ENCODE measurements around the gene MAPKAPK5.
"Not testable (repeated sequence)": the region's sequence is repeated elsewhere in the genome, so short reads cannot be mapped to it uniquely, and the experiment has no call there.

MAPKAPK5 gene

DNA sequence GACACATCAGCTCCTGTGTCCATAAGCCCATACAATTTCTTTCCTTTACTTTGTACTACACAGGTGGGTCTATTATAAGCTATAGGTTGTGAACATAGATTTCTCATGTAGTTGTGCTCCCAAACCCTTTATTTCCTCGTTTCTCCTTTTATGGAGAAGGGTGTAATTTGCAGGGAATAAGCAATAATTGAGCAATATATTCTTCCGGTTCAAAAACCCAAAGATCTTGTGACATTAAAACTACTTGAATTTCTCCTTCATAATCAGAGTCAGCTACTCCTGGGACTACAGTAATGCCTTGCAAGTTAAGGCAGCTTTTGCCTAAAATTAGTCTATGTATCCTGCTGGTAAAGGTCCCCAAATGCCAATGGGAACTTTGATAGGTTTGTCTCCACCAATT, 19.1 kb upstream of the MAPKAPK5 start:
- no peak overlapping the region for H3K9ac ChIP-seq (ENCODE audit: insufficient read length, low read depth)
- no peaks in the 10 kb centered on the region for H3K4me1 ChIP-seq (ENCODE audit: insufficient read depth, insufficient read length)
- TF ChIP-seq ZNF274 (IDR thresholded peaks at IDR 0.05; ENCODE audit: low read depth, low read length) = no peak
- TF ChIP-seq SUZ12 (IDR thresholded peaks at IDR 0.05; ENCODE audit: extremely low read depth, insufficient read depth, insufficient read length) = no peak
- no peak for TF ChIP-seq YY1 (IDR thresholded peaks at IDR 0.05; ENCODE audit: insufficient read depth, insufficient read length)

DNA sequence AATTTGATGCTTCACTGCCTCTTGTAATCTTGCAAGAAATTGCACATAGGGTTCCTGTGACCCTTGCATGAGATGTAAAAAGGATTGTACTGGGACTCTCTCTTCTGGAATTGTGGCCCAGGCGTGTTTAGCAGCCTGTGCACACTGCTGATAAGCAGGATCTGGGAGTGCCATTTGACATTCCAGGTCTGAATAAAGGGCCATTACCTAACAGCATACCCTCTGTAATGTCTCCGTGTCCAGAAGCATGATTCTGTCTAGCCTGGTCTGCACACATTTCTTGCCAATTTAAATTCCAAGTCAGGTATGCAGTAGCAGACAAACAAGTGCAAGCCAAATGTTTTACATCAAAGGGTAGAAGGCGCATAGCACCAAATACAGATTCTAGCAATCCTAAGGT, 18.1 kb upstream of the MAPKAPK5 start:
- no peak for DNase-seq (ENCODE audit: low read depth, low spot score)

More for the DNA sequence above, 19.1 kb upstream of the MAPKAPK5 start:
- Histone ChIP-seq H3K27me3 (ENCODE audit: insufficient read depth, insufficient read length) (no peaks in the 10 kb centered on the region), H3K4me3 (ENCODE audit: insufficient read length, low read depth) (no peak overlapping the region), H3K9me3 (ENCODE audit: insufficient read depth, low read length) (0 out of 2 replicates have a peak, but pooled peaks cover 9% of the 10 kb centered on the region), H3K36me3 (ENCODE audit: insufficient read depth, insufficient read length, low read length) (no peaks in the 10 kb centered on the region)
- no peak for DNase-seq (ENCODE audit: low read depth, low spot score)

DNA sequence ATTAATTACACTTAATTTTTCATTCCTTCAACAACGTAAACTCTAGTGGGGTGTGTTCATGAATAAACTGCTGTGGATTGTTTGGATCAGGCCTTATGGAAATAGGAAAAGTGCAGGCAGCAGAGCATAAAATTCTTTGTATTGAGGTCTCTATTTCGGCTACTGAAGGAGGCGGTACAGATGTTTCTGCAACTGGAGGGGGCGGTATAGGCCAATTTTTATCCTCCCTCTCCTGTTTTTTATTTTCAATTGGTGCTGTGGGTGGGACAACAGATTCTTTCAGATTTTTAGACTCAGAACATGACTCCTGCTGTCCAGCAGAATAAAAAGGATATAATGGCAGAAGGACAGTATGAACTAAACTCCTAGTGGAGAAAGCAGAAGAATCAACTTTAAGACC, 17.7 kb upstream of the MAPKAPK5 start:
- H3K4me3 ChIP-seq (ENCODE audit: insufficient read length, low read depth); H3K4me1 ChIP-seq (ENCODE audit: insufficient read depth, insufficient read length); H3K9me3 ChIP-seq (ENCODE audit: insufficient read depth, low read length); H3K9ac ChIP-seq (ENCODE audit: insufficient read length, low read depth); H3K27me3 ChIP-seq (ENCODE audit: insufficient read depth, insufficient read length); H3K36me3 ChIP-seq (ENCODE audit: insufficient read depth, insufficient read length, low read length); DNase-seq (ENCODE audit: low read depth, low spot score): not testable (repeated sequence)

More for the DNA sequence above, 18.1 kb upstream of the MAPKAPK5 start:
- Histone ChIP-seq H3K9ac (ENCODE audit: insufficient read length, low read depth) (no peak overlapping the region), H3K9me3 (ENCODE audit: insufficient read depth, low read length) (0 out of 2 replicates have a peak, but pooled peaks cover 9% of the 10 kb centered on the region), H3K4me1 (ENCODE audit: insufficient read depth, insufficient read length) (no peaks in the 10 kb centered on the region), H3K4me3 (ENCODE audit: insufficient read length, low read depth) (no peak overlapping the region), H3K36me3 (ENCODE audit: insufficient read depth, insufficient read length, low read length) (no peaks in the 10 kb centered on the region), H3K27me3 (ENCODE audit: insufficient read depth, insufficient read length) (no peaks in the 10 kb centered on the region)
- TF ChIP-seq ZNF274 (IDR thresholded peaks at IDR 0.05; ENCODE audit: low read depth, low read length) (no peak), YY1 (IDR thresholded peaks at IDR 0.05; ENCODE audit: insufficient read depth, insufficient read length) (no peak)

DNA sequence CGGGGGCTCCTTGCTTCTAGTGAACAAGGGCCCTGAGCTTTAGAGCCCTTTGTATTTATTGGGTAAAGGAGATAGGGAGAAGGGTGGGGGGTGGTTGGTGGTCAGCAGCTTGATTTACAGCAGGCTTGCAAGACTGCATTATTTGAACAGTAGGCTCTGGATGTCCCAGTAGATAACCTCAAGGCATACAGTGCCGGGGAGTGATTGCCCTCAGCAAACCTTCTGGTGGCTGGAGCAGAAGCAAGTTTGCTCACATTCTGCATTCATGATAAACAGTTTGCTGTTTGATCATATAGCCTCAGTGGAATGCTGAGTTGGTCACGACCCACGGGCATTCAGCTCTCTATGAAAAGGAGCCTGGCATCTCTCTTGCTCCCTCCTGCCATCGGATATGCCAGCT, 16.5 kb upstream of the MAPKAPK5 start:
- Histone ChIP-seq H3K4me1 (ENCODE audit: insufficient read depth, insufficient read length) (no peaks in the 10 kb centered on the region), H3K9me3 (ENCODE audit: insufficient read depth, low read length) (0 out of 2 replicates have a peak, but pooled peaks cover 9% of the 10 kb centered on the region), H3K4me3 (ENCODE audit: insufficient read length, low read depth) (no peak overlapping the region), H3K36me3 (ENCODE audit: insufficient read depth, insufficient read length, low read length) (no peaks in the 10 kb centered on the region), H3K9ac (ENCODE audit: insufficient read length, low read depth) (no peak overlapping the region), H3K27me3 (ENCODE audit: insufficient read depth, insufficient read length) (no peaks in the 10 kb centered on the region)
- TF ChIP-seq YY1 (IDR thresholded peaks at IDR 0.05; ENCODE audit: insufficient read depth, insufficient read length) = no peak
- no peak for TF ChIP-seq SUZ12 (IDR thresholded peaks at IDR 0.05; ENCODE audit: extremely low read depth, insufficient read depth, insufficient read length)
- TF ChIP-seq ZNF274 (IDR thresholded peaks at IDR 0.05; ENCODE audit: low read depth, low read length) = no peak
- DNase-seq (ENCODE audit: low read depth, low spot score) = no peak

DNA sequence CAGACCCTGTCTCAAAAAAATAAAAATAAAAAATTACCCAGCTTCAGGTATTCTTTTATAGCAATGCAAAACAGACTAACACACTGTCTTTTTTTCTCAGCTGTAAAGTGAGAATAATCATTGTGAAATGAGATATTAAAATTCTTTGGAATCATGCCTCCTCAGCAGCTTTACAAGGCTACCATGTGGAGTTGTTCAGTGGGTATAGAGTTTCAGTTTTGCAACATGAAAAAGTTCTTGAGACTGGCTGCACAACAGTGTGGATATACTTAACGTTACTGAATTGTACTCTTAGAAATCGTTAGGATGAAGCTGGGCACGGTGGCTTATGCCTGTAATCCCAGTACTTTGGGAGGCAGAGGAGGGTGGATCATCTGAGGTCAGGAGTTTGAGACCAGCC, 15.7 kb upstream of the MAPKAPK5 start:
- Histone ChIP-seq H3K9me3 (ENCODE audit: insufficient read depth, low read length) (0 out of 2 replicates have a peak, but pooled peaks cover 7% of the 10 kb centered on the region), H3K4me3 (ENCODE audit: insufficient read length, low read depth) (no peak overlapping the region), H3K36me3 (ENCODE audit: insufficient read depth, insufficient read length, low read length) (no peaks in the 10 kb centered on the region), H3K27me3 (ENCODE audit: insufficient read depth, insufficient read length) (no peaks in the 10 kb centered on the region), H3K9ac (ENCODE audit: insufficient read length, low read depth) (no peak overlapping the region), H3K4me1 (ENCODE audit: insufficient read depth, insufficient read length) (no peaks in the 10 kb centered on the region)
- DNase-seq (ENCODE audit: low read depth, low spot score) = no peak
- TF ChIP-seq YY1 (IDR thresholded peaks at IDR 0.05; ENCODE audit: insufficient read depth, insufficient read length) (no peak), SUZ12 (IDR thresholded peaks at IDR 0.05; ENCODE audit: extremely low read depth, insufficient read depth, insufficient read length) (no peak), ZNF274 (IDR thresholded peaks at IDR 0.05; ENCODE audit: low read depth, low read length) (no peak)

DNA sequence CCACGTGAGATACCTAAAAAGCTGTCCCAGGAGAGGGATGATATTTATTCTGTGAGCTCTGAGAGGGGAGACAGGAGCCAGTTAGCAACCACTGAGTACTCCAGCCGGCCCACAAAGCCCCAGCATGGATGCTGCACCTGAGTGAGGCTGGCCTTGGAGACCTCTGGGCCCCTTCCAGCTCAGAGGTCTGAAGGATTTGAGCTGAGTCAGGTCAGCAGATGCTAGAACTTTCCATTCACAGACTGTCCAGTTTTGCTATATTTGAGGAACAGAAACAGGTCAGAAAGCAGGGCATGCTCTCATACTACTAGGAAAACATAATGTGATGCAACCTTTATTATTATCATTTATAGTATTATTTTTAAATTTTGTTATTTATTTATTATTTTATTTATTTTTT, 15.0 kb upstream of the MAPKAPK5 start:
- Histone ChIP-seq H3K4me1 (ENCODE audit: insufficient read depth, insufficient read length) (no peaks in the 10 kb centered on the region), H3K9ac (ENCODE audit: insufficient read length, low read depth) (no peak overlapping the region), H3K27me3 (ENCODE audit: insufficient read depth, insufficient read length) (no peaks in the 10 kb centered on the region), H3K36me3 (ENCODE audit: insufficient read depth, insufficient read length, low read length) (no peaks in the 10 kb centered on the region), H3K9me3 (ENCODE audit: insufficient read depth, low read length) (0 out of 2 replicates have a peak, but pooled peaks cover under 1% of the 10 kb centered on the region), H3K4me3 (ENCODE audit: insufficient read length, low read depth) (no peak overlapping the region)
- no peak for DNase-seq (ENCODE audit: low read depth, low spot score)
- no peak for TF ChIP-seq SUZ12 (IDR thresholded peaks at IDR 0.05; ENCODE audit: extremely low read depth, insufficient read depth, insufficient read length)
- no peak for TF ChIP-seq ZNF274 (IDR thresholded peaks at IDR 0.05; ENCODE audit: low read depth, low read length)
- TF ChIP-seq YY1 (IDR thresholded peaks at IDR 0.05; ENCODE audit: insufficient read depth, insufficient read length) = no peak

DNA sequence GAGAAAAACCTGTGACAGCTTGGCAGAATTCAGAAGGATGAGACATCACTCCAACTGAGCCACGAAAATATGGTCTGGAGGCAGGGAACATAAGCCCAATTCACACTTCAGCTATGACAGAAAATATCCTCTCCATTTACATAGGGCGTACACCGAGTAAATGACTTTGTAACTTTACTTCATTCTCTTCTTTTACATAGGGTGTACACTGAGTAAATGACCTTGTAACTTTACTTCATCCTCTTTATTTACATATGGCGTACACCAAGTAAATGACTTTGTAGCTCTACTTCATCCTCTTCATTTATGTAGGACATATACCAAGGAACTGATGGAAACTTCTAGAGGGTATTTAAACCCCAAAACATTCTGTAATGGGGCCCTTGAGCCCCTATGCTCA, 14.1 kb upstream of the MAPKAPK5 start:
- Histone ChIP-seq H3K4me3 (ENCODE audit: insufficient read length, low read depth) (no peak overlapping the region), H3K4me1 (ENCODE audit: insufficient read depth, insufficient read length) (no peaks in the 10 kb centered on the region), H3K9ac (ENCODE audit: insufficient read length, low read depth) (no peak overlapping the region), H3K9me3 (ENCODE audit: insufficient read depth, low read length) (no peaks in the 10 kb centered on the region), H3K36me3 (ENCODE audit: insufficient read depth, insufficient read length, low read length) (no peaks in the 10 kb centered on the region), H3K27me3 (ENCODE audit: insufficient read depth, insufficient read length) (no peaks in the 10 kb centered on the region)
- TF ChIP-seq YY1 (IDR thresholded peaks at IDR 0.05; ENCODE audit: insufficient read depth, insufficient read length) = no peak
- no peak for TF ChIP-seq SUZ12 (IDR thresholded peaks at IDR 0.05; ENCODE audit: extremely low read depth, insufficient read depth, insufficient read length)
- no peak for TF ChIP-seq ZNF274 (IDR thresholded peaks at IDR 0.05; ENCODE audit: low read depth, low read length)
- DNase-seq (ENCODE audit: low read depth, low spot score) = no peak
